Ishikawa (cell line): ENCODE data around the gene PYGO1.
A peak's percentile ranks its signal among the peaks of the same experiment; 100 is the strongest.

Experiments used
- CREB1 ChIP-seq: IDR thresholded peaks from 2 replicates; pipeline ENCODE4 v1.6.1; 2012; ENCODE audit warnings: low read depth
- EGR1 ChIP-seq: IDR thresholded peaks from 2 replicates; pipeline ENCODE4 v1.6.1; 2012
- EP300 ChIP-seq: IDR thresholded peaks from 2 replicates; pipeline ENCODE4 v1.6.1; 2012; ENCODE audit warnings: borderline replicate concordance
- RAD21 ChIP-seq: IDR thresholded peaks from 2 replicates; pipeline ENCODE4 v1.6.1; 2012; ENCODE audit warnings: low read depth
- TAF1 ChIP-seq: IDR thresholded peaks from 2 replicates; pipeline ENCODE4 v1.6.1; 2012; ENCODE audit warnings: low read depth, mild to moderate bottlenecking
- TCF12 ChIP-seq: IDR thresholded peaks from 2 replicates; pipeline ENCODE4 v1.6.1; 2012; ENCODE audit warnings: low read depth
- TEAD4 ChIP-seq: IDR thresholded peaks from 2 replicates; pipeline ENCODE4 v1.6.1; 2012
- YY1 ChIP-seq: IDR thresholded peaks from 2 replicates; pipeline ENCODE4 v1.6.1; 2012; ENCODE audit warnings: low read depth
- TF ChIP-seq, protein P1 (sequence below): IDR thresholded peaks from 2 replicates; pipeline ENCODE4 v1.6.1; 2012; ENCODE audit warnings: low read depth, mild to moderate bottlenecking
- TF ChIP-seq, protein P2 (sequence below): IDR thresholded peaks from 2 replicates; pipeline ENCODE4 v1.6.1; 2012
- TF ChIP-seq, protein P3 (sequence below): IDR thresholded peaks from 2 replicates; pipeline ENCODE4 v1.6.1; 2012

DNA sequence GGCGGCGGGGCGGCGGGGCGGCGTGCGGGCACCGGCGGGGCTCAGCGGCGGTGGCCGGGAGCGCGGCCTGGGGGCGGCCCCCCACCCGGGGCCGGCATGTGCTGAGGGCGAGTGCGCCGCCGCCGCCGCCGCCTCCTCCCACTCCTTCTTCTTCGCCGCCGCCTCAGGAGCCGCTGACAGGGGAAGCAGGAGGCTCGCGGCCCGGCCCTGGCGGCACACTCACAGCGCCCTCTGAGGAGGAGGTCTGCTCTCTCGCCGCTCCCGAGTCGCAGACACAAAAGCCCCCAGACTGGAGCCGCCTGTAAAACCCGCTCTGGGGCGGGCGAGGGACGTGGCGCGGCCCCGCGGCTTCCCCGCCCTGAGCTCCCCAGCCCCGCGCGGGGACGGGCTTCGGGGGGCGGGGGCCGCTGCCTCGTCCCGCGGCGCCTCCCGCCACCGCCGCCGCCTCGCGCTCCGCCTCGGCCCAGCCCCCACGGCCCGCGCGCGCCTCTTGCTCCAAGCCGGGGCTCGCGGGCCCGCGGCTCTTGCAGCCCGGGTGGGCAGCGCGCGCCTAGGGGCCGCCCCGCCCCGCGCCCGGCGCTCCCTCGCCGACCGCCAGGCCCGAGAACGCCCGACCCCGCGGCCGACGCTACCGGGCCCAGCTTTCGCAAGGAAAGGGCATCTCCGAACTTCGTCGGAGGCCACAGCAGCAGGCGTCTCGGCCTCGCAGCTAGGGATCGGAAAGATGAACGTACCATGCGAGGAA, at the start of gene PYGO1:
- TF ChIP-seq EGR1, result no peak; the same call in 1 of the 2 replicates
- no peak for TF ChIP-seq TCF12
- TF ChIP-seq TAF1, result peak; percentile 28; the same call in 1 of the 2 replicates
- TF ChIP-seq, protein P1, sequence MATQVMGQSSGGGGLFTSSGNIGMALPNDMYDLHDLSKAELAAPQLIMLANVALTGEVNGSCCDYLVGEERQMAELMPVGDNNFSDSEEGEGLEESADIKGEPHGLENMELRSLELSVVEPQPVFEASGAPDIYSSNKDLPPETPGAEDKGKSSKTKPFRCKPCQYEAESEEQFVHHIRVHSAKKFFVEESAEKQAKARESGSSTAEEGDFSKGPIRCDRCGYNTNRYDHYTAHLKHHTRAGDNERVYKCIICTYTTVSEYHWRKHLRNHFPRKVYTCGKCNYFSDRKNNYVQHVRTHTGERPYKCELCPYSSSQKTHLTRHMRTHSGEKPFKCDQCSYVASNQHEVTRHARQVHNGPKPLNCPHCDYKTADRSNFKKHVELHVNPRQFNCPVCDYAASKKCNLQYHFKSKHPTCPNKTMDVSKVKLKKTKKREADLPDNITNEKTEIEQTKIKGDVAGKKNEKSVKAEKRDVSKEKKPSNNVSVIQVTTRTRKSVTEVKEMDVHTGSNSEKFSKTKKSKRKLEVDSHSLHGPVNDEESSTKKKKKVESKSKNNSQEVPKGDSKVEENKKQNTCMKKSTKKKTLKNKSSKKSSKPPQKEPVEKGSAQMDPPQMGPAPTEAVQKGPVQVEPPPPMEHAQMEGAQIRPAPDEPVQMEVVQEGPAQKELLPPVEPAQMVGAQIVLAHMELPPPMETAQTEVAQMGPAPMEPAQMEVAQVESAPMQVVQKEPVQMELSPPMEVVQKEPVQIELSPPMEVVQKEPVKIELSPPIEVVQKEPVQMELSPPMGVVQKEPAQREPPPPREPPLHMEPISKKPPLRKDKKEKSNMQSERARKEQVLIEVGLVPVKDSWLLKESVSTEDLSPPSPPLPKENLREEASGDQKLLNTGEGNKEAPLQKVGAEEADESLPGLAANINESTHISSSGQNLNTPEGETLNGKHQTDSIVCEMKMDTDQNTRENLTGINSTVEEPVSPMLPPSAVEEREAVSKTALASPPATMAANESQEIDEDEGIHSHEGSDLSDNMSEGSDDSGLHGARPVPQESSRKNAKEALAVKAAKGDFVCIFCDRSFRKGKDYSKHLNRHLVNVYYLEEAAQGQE, result no peak
- no peak for TF ChIP-seq RAD21
- TF ChIP-seq, protein P2, sequence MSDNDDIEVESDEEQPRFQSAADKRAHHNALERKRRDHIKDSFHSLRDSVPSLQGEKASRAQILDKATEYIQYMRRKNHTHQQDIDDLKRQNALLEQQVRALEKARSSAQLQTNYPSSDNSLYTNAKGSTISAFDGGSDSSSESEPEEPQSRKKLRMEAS, result peak; percentile 64
- TF ChIP-seq YY1, result no peak
- TF ChIP-seq, protein P3, sequence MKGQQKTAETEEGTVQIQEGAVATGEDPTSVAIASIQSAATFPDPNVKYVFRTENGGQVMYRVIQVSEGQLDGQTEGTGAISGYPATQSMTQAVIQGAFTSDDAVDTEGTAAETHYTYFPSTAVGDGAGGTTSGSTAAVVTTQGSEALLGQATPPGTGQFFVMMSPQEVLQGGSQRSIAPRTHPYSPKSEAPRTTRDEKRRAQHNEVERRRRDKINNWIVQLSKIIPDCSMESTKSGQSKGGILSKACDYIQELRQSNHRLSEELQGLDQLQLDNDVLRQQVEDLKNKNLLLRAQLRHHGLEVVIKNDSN, result no peak
- no peak for TF ChIP-seq TEAD4
- no peak for TF ChIP-seq EP300
- TF ChIP-seq CREB1, result no peak
